Hematopoietic multipotent progenitor cell treated with erythropoietin and hydrocortisone succinate and interleukin-3 and kit ligand, for 4 days (in vitro differentiated cells): ENCODE data around the gene ZNF701.
A peak's percentile ranks its signal among the peaks of the same experiment; 100 is the strongest.
"Not testable (repeated sequence)": the region's sequence is repeated elsewhere in the genome, so short reads cannot be mapped to it uniquely, and the experiment has no call there.

Experiments
- DNase-seq: peaks from one replicate; pipeline ENCODE4 v3.0.0-alpha.2; 2015

ZNF701 gene

DNA sequence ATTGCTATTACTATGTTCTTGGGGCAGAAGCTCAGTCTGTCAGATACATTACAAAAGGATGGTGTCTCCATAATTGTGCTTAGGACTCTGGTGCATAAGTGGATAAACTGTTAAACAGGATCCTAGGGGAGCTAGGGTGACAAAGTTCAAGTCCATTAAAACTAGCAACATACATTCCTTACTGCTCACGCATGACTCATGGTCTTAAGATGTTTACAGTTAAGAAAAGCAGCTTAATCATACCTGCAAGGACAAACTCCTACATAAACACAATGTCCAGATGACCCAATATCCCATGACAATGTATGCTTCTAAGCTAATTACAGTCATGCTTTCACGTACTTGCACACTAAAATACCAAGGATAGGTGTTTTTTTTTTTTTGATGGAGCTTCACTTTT, 3.5 kb upstream of the ZNF701 start:
- no peak for DNase-seq

DNA sequence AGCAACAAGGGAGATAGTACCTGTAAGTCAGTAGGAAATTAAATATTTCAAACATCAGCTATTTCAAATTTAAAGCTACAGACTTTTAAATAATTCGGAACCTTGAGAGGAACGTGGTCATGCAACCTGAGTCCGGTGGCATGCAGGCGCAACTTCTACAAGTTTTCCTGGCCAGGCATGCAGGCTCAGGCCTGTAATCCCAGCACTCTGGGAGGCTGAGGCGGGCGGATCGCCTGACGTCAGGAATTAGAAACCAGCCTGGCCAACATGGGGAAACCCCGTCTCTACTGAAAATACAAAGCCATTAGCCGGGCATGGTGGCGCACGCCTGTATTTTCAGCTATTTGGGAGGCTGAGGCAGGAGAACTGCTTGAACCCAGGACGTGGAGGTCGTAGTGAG, 2.2 kb upstream of the ZNF701 start:
- DNase-seq, result no peak

DNA sequence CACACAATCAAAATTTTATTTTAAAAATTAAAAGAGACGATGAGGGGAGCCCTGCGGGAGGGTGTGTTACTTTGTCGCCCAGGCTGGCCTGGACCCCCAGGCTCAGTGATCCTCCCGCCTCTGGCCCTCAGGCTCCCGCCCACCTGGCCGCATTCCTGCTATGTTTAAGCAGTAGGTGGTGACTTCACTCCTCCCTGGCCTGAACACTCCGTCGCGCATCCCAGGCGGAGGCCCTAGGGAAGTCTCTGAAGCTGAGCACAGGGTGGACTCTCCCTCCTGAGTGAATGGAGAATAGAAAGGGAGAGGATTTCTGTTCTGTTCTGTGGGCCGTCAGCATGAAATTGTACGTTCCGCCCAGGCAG, 468 bp upstream of the ZNF701 start:
- DNase-seq, result not testable (repeated sequence)

DNA sequence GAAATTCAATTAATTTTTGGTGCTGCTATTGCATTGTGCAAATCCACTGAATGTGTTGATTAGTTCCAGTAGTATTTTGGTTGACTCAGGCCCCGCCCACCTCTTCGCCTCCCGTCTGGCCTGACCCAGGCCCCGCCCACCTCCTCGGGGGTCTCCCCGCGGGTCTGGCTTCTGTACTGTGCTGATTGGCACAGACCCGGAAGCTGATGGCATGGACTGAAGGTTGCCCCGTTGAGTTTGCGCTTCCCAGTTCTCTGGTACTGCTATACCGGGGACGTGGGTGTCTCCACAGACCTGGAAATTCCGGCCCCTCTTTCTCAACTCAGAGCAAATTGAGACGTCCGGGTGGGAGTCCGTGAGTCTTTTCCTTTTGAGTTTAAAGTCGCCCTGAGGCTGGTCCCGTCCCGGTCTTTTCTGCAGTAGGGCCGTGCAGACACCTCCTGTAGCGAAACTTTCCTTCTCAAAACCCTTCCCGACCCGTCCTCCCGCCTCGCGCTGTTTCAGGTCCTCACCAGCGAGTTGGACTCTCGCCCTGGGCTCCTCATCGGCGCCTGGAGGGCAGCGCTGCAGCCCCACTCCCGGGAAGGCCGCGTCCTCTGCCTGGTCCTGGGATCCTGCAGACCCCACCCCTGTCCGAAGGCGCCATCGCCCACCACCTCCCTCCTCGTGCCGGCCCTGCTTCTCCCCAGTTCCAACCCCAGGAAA, 14.8 kb downstream of the ZNF701 start:
- DNase-seq, result no peak

DNA sequence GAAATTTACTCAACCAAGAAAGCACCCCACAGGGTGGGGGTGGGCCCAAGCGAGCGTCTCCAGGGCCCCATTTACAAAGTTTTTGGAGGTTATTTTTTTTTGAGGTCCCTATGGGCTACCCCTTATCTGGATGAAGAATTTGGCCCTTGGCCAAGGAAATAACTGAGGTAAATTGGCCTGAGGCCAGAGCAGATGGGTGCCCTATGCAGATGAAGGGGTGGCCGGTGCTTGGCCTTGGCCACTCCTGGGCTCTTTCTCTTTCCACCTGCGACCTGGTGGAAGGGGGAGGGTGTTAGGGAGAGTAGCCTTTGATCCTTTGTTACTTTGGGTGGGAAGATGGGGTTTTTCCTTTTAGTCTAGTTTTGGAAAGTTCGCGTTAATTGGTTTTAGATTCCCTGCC, 15.5 kb downstream of the ZNF701 start:
- DNase-seq, result no peak

DNA sequence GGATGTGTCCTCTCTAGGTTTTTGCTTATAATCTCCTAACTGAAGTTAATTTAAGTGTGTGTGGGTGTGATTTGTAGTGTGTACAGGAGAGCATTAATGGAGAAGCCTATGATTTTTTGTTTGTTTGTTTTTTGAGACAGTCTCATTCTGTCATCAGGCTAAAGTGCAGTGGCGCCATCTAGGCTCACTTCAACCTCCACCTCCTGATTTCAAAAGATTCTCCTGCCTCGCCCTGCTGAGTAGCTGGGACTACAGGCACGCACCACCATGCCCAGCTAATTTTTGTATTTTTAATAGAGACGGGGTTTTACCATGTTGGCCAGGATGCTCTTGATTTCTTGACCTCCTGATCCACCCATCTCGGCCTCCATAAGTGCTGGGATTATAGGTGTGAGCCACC, 20.6 kb downstream of the ZNF701 start:
- DNase-seq, result no peak

DNA sequence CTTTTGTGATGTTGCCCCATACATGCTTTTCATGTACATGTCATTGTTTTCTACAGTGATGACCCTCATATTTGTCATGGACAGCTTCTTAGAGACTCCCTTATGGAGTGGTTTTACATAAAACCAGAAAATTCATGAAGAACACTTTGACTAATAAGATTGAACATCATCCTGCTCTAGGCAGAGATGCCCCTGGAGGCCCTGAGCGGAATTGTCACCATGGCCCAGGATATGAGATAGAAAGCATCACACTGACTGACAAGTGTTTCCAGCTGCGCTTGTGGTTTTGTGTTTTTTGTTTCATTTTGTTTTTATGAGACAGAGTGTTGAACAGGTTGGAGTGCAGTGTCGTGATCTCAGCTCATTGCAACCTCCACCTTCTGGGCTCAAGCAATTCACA, 22.2 kb downstream of the ZNF701 start:
- DNase-seq, result peak; percentile 16

DNA sequence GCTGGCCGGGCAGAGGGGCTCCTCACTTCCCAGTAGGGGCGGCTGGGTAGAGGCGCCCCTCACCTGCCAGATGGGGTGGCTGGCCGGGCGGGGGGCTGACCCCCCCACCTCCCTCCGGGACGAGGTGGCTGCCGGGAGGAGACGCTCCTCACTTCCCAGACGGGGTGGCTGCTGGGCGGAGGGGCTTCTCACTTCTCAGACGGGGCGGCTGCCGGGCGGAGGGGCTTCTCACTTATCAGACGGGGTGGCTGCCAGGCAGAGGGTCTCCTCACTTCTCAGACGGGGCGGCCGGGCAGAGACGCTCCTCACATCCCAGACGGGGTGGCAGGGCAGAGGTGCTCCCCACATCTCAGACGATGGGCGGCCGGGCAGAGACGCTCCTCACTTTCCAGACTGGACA, 23.4 kb downstream of the ZNF701 start:
- not testable (repeated sequence) for DNase-seq

DNA sequence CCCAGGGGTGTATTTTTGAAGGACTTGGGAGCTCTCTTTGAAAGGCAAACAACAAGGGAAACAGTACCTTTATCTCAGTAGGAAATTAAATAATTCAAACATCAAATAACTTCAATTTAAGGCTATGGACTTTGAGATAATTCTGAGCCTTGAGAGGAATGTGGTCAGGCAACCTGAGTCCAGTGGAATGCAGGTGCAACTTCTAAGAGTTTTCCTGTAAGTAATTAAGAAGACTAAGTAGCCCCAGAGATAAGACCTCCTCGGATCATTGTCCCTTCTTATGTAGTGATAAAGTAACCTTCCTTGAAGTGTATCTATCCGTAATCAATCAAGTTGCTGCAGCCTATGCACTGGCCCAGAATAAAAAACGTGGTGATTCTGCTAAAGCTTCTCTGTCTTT, 29.2 kb downstream of the ZNF701 start:
- no peak for DNase-seq

DNA sequence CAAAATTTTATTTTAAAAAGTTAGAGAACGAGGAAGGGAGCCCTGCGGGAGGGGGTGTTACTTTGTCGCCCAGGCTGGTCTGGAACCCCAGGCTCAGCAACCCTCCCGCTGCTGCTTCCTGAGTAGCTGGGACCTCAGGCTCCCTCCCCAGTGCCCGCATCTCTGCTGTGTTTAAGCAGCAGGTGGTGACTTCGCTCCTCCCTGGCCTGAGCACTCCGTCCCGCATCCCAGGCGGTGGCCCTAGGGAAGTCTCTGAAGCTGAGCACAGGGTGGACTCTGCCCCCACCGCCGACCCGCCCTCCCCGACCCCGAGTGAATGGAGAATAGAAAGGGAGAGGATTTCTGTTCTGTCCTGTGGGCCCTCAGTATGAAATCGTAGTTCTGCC, 30.5 kb downstream of the ZNF701 start:
- DNase-seq, result peak; percentile 42

DNA sequence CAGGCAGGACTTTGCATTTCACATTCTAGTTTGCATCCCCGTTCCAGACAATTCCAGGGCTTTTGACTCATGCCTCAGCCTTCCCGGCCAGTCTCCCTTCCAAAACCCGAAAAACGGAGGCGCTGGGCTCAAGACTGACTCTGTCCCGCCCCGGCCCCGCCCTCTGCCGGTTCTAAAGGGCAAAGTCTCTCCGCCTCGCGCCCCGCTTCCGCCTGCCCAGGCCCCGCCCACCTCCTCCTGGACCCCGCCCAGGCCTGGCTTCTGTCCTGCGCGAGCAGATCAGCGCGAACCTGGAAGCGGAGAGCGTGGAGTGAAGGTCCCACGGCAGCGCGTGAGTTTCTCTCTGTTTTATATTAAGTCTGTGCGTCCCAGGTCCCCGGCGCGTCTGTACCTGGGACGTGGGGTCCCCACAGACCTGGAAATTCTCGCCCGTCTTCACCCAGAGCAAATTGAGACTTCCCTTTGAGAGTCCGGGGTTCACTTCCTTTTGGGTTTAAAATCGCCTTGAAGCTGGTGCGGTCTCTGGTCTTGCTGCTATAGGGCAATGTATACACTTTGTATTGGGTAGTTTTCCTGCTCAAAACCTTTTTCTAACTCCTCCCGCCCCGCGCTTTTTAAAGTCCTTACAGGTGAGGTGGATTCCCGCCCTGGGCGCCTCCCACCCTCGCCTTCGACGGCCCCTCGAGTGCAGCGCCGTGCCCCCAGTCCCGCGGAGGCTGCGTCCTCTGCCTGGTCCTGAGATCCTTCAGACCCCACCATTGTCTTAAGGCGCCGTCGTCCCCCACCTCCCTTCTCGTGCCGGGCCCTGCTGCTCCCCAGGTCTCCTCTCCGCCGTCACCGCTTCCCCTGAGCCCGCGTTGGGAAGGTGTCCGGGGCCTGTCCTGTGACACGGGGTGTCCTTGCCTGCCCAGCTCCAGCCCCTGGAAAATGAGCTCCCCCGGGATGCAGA, 31.2 kb downstream of the ZNF701 start:
- DNase-seq, result peak; percentile 96

DNA sequence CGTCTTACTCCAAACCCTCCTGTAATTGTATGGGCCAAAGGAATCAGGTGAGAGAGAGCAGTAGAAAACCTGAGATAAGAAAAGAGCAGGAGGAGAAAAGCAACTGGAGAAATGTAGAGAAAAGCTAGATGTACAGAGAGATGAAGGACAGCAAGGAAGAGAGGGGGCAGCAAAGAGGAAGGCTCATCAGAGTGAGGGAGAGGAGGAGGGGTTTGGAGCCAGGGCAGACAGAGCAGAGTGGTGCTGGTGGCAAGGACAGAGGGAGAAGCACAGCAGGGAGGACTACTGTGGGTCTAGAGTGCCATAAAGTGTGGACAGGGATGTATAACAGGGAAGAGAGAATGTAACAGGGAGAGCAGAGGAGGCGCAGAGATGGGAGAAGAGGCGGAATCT, 31.9 kb downstream of the ZNF701 start:
- peak; percentile 47 for DNase-seq

DNA sequence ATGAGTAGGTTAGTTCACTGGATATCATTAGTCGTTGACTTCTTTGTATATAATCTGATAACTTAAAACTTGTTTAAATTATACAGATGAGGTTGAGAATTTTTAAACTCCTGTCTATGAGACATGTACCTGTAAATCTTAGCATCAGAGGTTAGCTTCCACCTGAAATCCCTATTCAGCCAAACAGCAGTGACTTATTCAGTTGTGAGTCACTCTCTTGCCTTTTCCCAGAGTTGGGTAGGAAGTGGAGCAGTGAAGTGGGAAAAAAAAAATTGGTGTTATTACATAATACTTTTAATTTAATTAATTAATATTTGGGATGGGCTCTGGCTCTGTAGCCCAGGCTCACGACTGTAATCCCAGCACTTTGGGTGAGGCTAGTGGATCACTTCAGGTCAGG, 32.9 kb downstream of the ZNF701 start:
- no peak for DNase-seq

DNA sequence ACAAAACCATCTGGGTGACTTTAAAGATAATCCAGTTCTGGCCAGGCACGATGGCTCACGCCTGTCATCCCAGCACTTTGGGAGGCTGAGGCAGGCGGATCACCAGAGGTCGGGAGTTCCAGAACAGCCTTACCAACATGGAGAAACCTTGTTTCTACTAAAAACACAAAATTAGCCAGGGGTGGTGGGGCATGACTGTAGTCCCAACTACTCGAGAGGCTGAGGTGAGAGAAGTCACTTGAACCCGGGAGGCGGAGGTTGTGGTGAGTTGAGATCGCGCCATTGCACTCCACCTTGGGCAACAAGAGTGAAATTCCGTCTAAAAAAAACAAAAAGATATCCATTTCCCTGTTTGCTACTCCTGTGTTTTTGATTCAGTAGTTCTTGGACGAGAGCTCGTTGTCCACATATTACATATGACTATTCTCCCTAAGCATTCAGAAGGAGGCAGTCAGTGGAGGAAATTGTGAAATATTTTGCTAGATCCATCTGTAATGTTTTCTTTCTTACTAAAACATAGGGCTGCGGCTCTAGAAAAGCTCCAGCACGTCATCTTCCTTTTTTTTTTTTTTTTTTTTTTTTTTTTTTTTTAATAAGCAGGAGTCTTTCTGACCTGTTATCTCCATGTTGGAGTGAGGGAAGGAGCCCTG, 33.6 kb downstream of the ZNF701 start:
- peak; percentile 27 for DNase-seq

DNA sequence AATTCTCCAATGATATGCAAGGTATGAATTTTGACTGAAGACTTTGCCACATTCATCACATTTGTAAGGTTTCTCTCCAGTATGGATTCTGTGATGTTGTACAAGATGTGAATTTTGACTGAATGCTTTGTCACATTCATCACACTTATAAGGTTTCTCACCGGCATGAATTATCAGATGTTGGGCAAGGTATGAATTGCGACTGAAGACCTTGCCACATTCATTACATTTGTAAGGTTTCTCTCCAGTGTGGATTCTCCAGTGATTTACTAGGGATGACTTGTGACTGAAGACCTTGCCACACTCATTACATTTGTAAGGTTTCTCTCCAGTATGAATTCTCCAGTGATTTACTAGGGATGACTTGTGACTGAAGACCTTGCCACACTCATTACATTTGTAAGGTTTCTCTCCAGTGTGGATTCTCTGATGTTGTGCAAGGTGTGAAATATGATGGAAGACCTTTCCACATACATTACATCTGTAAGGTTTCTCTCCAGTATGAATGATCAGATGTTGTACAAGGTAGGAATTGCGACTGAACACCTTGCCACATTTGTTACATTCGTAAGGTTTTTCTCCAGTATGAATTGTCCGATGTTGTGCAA, 43.3 kb downstream of the ZNF701 start:
- no peak for DNase-seq

DNA sequence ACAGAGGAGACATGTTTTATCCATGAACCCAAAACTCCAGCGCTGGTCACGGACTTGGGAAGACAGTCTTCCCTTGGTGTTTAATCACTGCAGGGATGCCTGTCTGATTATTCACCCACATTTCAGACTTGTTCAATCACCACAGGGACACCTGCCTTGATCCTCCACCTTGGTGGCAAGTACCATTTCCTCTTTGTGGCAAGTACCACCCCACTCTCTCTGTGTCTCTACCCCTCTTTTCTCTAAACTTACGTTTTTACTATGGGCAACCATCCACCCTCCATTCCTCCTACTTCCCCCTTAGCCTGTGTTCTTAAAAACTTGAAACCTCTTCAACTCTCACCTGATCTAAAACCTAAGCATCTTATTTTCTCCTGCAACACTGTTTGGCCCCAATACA, 51.3 kb downstream of the ZNF701 start:
- DNase-seq, result no peak

DNA sequence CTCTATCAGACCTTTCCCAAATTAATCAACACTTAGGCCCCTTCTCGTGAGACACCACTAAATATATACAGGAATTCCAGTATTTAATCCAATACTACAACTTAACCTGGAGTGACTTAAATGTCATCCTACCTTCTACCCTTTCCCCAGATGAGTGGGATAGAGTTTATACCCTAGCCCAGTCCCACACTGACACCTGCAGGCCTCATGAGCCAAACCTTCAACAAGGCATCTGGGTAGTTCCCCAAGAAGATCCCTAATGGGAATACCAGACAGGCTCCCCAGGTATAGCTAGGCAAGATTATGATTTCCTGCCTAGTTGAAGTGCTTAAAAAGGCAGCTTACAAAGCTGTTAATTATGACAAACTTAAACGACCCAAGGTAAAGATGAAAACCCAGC, 52.2 kb downstream of the ZNF701 start:
- DNase-seq, result no peak

DNA sequence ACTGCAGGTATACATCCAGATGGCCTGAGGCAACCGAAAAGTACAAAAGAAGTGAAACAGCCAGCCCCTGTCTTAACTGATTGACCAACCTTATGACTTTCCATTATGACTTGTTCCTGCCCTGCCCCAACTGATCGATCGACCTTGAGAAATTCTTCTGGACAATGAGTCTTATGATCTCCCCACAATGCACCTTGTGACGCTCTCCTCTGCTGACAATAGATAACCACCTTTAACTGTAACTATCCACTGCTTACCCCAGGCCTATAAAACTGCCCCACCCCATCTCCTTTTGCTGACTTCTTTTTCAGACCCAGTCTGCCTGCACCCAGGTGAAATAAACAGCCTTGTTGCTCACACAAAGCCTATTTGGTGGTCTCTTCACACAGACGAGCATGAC, 56.8 kb downstream of the ZNF701 start:
- DNase-seq, result peak; percentile 59

DNA sequence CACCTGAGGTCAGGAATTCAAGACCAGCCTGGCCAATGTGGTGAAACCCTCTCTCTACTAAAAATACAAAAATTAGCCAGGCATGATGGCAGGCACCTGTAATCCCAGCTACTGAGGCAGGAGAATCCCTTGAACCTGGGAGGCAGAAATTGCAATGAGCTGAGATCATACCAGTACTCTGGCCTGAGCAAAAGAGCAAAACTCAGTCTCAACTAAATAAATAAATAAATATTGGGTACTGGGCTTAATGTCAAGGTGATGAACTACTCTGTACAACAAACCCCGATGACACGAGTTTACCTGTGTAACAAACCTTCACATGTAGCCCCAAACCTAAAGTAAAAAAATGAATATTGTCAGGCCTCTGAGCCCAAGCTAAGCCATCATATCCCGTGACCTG, 57.4 kb downstream of the ZNF701 start:
- DNase-seq, result not testable (repeated sequence)

DNA sequence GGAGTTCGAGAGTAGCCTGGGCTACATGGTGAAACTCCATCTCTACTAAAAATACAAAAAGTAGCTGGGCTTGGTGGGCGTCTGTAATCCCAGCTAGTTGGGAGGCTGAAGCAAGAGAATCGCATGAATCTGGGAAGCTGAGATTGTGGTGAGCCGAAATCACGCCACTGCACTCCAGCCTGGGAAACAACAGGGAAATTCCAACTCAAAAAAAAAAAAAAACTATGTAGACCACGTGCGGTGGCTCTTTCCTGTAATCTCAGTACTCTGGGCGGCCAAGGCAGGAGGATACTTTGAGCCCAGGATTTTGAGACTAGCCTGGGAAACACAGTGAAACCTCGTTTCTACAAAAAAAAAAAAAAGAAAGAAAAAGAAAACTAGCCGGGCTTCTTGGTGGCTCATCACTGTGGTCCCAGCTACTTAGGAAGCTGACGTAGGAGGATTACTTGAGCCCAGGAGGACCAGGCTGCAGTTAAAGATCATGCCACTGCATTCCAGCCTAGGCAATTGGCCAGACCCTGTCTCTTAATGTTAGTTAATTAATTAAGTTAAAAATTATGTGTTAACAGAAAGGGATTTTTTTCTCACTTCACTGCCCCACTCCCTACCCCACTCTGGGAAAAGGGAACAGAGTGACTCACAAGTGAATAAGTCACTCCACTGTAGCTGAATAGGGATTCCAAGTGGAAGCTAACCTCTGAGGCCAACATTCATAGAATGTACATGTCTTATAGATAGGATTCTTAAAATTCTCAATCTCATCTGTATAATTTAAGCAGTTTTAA, 65.9 kb downstream of the ZNF701 start:
- no peak for DNase-seq
